ENCODE measurements around the gene TENT5A. TPM values are rescaled to one million over a fixed set of nuclear protein-coding genes. Genes with fewer than 3 reads are reported as not detected.
A peak's percentile ranks its signal among the peaks of the same experiment; 100 is the strongest.

The TENT5A gene
- total RNA-seq, 1 donor from 2014 or later = 44.4 TPM

- peak overlapping the region; percentile 39 for H3K27ac ChIP-seq (replicated peaks)
- DNase-seq = no peak
- intact Hi-C loops (cut with micrococcal nuclease) = no loop called here
- H3K4me3 ChIP-seq = no peak overlapping the region
- H3K36me3 ChIP-seq = no peaks in the 10 kb centered on the region
- H3K4me1 ChIP-seq = peaks cover 41% of the 10 kb centered on the region
- no peaks in the 10 kb centered on the region for H3K27me3 ChIP-seq (ENCODE audit: low read depth)
- no peaks in the 10 kb centered on the region for H3K9me3 ChIP-seq (replicated peaks)
- TF ChIP-seq CTCF (IDR thresholded peaks at IDR 0.05; ENCODE audit: borderline replicate concordance) = no peak
Measured at GRCh38 chr6:81696524-81696923, 56.0 kb downstream of the TENT5A start.
